ENCODE results near the gene ZNF678. TPM values are rescaled to one million over a fixed set of nuclear protein-coding genes. Genes with fewer than 3 reads are reported as not detected.

ZNF678 gene
- total and polyA plus RNA-seq, 2 of the 4 experiments (the other 2 are of a cell fraction), result 1.3 to 4.8 TPM

DNA sequence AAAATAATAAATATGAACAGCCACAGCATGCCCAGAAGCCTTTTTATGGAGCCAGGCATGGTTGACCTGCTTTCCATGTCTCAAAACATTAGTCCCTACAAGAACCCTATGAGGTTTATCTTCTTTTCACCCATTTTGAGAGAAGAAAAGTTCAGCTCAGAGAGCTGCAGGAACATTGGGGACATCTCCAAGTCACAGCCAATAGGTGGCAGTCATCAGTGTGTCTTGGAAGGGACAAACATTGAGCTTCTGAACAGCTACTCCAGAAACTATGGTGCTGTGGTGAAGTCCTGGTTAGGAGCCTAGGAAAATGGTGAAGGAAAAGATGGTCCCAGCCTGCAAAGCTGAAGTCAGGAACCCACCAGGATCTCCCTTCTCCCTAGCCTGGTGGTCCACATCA is 98.1 kb downstream of the ZNF678 start:
- ATAC-seq (ENCODE audit: low read depth) (no peak), DNase-seq (no peak)
- Histone ChIP-seq H3K18ac (ENCODE audit: low read depth, low read length) (no peak overlapping the region), H2AK5ac (ENCODE audit: low read depth, low read length) (no peak overlapping the region), H4K5ac (ENCODE audit: low read depth, low read length) (no peak overlapping the region), H3K27ac (ENCODE audit: insufficient read depth, low read length) (no peak overlapping the region), H3K4me2 (ENCODE audit: low read depth, low read length) (no peak overlapping the region), H3K9me3 (ENCODE audit: control insufficient read depth, insufficient read depth, low read length) (peaks cover 62% of the 10 kb centered on the region), H2AFZ (replicated peaks; ENCODE audit: low read length, poor library complexity) (no peak overlapping the region), H3K27me3 (ENCODE audit: control insufficient read depth, insufficient read depth, low read length) (no peaks in the 10 kb centered on the region), H2BK5ac (ENCODE audit: low read depth, low read length, poor library complexity, severe bottlenecking) (no peak overlapping the region), H4K91ac (ENCODE audit: insufficient read depth, low read depth, low read length) (no peak overlapping the region), H3K9ac (ENCODE audit: low read depth, low read length) (no peak overlapping the region), H4K8ac (ENCODE audit: low read depth in 2 of 2, low read length in 2 of 2) (no peak overlapping the region), H3K56ac (ENCODE audit: extremely low read depth, insufficient read depth, low read length) (no peak overlapping the region), H2BK20ac (ENCODE audit: low read depth, low read length) (no peak overlapping the region), H3K23ac (ENCODE audit: low read depth, low read length) (no peak overlapping the region), H3K4me3 (ENCODE audit: insufficient read depth, low read depth, low read length) (no peak overlapping the region), H3K14ac (replicated peaks; ENCODE audit: low read depth, low read length) (no peak overlapping the region), H3K4me1 (ENCODE audit: control insufficient read depth, insufficient read depth, low read length) (no peaks in the 10 kb centered on the region), H3K9me1 (ENCODE audit: insufficient read depth, low read length) (no peaks in the 10 kb centered on the region), H2BK15ac (ENCODE audit: low read depth, low read length) (no peak overlapping the region), H3K36me3 (ENCODE audit: control insufficient read depth, insufficient read depth, low read length) (0 out of 2 replicates have a peak, but pooled peaks cover 1% of the 10 kb centered on the region), H2BK120ac (ENCODE audit: low read depth, low read length) (no peak overlapping the region), H4K20me1 (ENCODE audit: insufficient read depth, low read length) (no peaks in the 10 kb centered on the region), H2AK9ac (replicated peaks; ENCODE audit: low read depth, low read length, poor library complexity) (no peak overlapping the region), H3K4ac (ENCODE audit: low read depth, low read length) (no peak overlapping the region), H3K79me1 (ENCODE audit: low read depth in 1 of 2, low read length in 2 of 2) (no peaks in the 10 kb centered on the region)
- intact Hi-C loops (cut with micrococcal nuclease), result no loop called here
- no peak for TF ChIP-seq CEBPB (IDR thresholded peaks at IDR 0.05; ENCODE audit: low read depth, low read length)
- no peak for TF ChIP-seq RFX5 (IDR thresholded peaks at IDR 0.05; ENCODE audit: low read depth, low read length)
- TF ChIP-seq BHLHE40 (IDR thresholded peaks at IDR 0.05; ENCODE audit: low read depth, low read length), result no peak
- TF ChIP-seq RCOR1 (IDR thresholded peaks at IDR 0.05; ENCODE audit: insufficient replicate concordance, low read length), result no peak
- no peak for TF ChIP-seq POLR2A (IDR thresholded peaks at IDR 0.05; ENCODE audit: low read depth, low read length)
- no peak for TF ChIP-seq RAD21 (IDR thresholded peaks at IDR 0.05; ENCODE audit: low read length)
- TF ChIP-seq MXI1 (IDR thresholded peaks at IDR 0.05; ENCODE audit: borderline replicate concordance, low read depth, low read length), result no peak
- no peak for TF ChIP-seq NFE2L2 (IDR thresholded peaks at IDR 0.05; ENCODE audit: low read depth, low read length)
- ChIA-PET POLR2A (ENCODE audit: unreplicated experiment) (no interaction called here), CTCF (no interaction called here)
- BruUV-seq (replicated peaks), result no TSS peak
- dilution Hi-C loops (cut with HindIII; ENCODE audit: low sequenced_read_pairs, unreplicated experiment), result no loop called here
- in situ Hi-C loops (cut with MboI; ENCODE audit: low sequenced_read_pairs), result no loop called here
